ENCODE measurements around the gene LHFPL2.

The LHFPL2 gene

GRCh38 chr5:78660401-78660800, 11.8 kb upstream of the LHFPL2 start:
- no peaks in the 10 kb centered on the region for H3K27me3 ChIP-seq (ENCODE audit: insufficient read depth, low read length)
- no peak overlapping the region for H3K4me3 ChIP-seq (ENCODE audit: low read length)
- H3K4me1 ChIP-seq (ENCODE audit: insufficient read depth, low read length): no peaks in the 10 kb centered on the region
- no peaks in the 10 kb centered on the region for H3K9me3 ChIP-seq (ENCODE audit: low read length)
- H3K36me3 ChIP-seq (ENCODE audit: insufficient read depth, low read length): no peaks in the 10 kb centered on the region
- no peak overlapping the region for H2AFZ ChIP-seq (ENCODE audit: low read depth, low read length)

GRCh38 chr5:78659714-78660113, 11.1 kb upstream of the LHFPL2 start:
- Histone ChIP-seq H3K4me3 (ENCODE audit: low read length) (no peak overlapping the region), H3K9me3 (ENCODE audit: low read length) (no peaks in the 10 kb centered on the region), H3K27me3 (ENCODE audit: insufficient read depth, low read length) (no peaks in the 10 kb centered on the region), H2AFZ (ENCODE audit: low read depth, low read length) (no peak overlapping the region), H3K36me3 (ENCODE audit: insufficient read depth, low read length) (no peaks in the 10 kb centered on the region), H3K4me1 (ENCODE audit: insufficient read depth, low read length) (no peaks in the 10 kb centered on the region)

DNA sequence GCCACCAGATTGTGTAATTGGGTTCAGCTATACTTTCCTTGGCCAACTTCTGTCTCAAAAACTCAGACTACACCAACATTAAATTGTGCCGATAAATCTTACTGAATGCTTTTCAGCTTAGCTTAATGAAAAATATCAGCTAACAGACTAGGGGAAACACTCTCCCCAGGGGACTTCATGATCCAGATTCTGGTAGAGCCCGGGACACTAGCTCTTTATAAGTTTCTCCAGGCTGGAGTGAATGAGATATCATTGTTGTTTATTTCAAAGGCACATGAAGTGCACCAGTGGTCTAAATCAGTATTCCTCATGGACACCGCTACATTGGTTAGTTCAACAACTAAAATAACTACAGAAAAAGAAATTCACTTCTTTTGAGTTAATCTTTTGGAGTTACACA, 10.5 kb upstream of the LHFPL2 start:
- no peaks in the 10 kb centered on the region for H3K4me1 ChIP-seq (ENCODE audit: insufficient read depth, low read length)
- H3K36me3 ChIP-seq (ENCODE audit: insufficient read depth, low read length): no peaks in the 10 kb centered on the region
- H3K9me3 ChIP-seq (ENCODE audit: low read length): no peaks in the 10 kb centered on the region
- H2AFZ ChIP-seq (ENCODE audit: low read depth, low read length): no peak overlapping the region
- H3K27me3 ChIP-seq (ENCODE audit: insufficient read depth, low read length): no peaks in the 10 kb centered on the region
- H3K4me3 ChIP-seq (ENCODE audit: low read length): no peak overlapping the region

DNA sequence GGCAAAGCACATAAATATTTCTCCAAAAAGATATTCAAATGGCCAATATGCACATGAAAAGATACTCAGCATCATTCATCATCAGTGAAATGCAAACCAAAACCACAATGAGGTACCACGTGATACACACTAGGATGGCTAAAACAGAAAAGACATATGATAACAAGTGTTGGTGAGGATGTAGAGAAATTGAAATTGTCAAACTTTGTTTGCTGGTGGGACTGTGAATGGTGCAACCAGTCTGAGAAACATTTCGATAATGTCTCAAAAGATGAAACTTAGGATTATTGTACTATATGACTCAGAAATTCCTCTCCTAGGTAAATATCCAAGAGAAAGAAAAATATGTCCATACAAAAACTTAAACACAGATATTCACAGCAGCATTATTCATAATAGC, 8.6 kb upstream of the LHFPL2 start:
- H3K4me1 ChIP-seq (ENCODE audit: insufficient read depth, low read length): no peaks in the 10 kb centered on the region

DNA sequence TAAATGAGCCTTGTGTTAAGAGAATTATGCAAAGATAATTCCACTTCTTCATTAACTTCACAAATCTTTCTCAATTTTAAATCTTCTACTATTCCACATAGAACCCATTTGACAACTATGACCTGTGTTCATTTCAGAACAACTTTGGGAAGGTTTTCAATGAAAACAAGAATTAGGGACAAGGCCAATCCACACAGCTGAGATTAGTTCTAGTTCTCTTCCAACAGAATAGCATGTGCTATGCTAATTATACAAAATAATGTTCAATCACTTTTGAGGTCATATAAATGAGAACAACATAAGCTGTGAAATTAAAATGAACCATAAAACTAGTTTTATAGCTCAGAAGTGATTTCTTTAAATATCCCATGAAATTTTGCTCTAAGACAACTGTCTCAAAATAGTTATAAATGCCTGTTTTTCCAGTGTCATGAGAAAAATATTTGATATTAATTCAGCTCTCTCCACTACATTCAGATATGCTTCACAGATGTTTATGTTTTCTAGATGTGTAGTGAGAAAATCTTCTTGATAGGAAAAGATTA, 7.2 kb upstream of the LHFPL2 start:
- H3K9me3 ChIP-seq (ENCODE audit: low read length): no peaks in the 10 kb centered on the region
- H3K4me1 ChIP-seq (ENCODE audit: insufficient read depth, low read length): no peaks in the 10 kb centered on the region
- H3K27me3 ChIP-seq (ENCODE audit: insufficient read depth, low read length): no peaks in the 10 kb centered on the region
- no peak overlapping the region for H2AFZ ChIP-seq (ENCODE audit: low read depth, low read length)
- H3K4me3 ChIP-seq (ENCODE audit: low read length): no peak overlapping the region
- no peaks in the 10 kb centered on the region for H3K36me3 ChIP-seq (ENCODE audit: insufficient read depth, low read length)

More for the DNA sequence above, 8.6 kb upstream of the LHFPL2 start:
- H2AFZ ChIP-seq (ENCODE audit: low read depth, low read length): no peak overlapping the region
- H3K4me3 ChIP-seq (ENCODE audit: low read length): no peak overlapping the region
- no peaks in the 10 kb centered on the region for H3K36me3 ChIP-seq (ENCODE audit: insufficient read depth, low read length)
- H3K9me3 ChIP-seq (ENCODE audit: low read length): no peaks in the 10 kb centered on the region
- no peaks in the 10 kb centered on the region for H3K27me3 ChIP-seq (ENCODE audit: insufficient read depth, low read length)

- no peaks in the 10 kb centered on the region for H3K36me3 ChIP-seq (ENCODE audit: insufficient read depth, low read length)
- H3K27me3 ChIP-seq (ENCODE audit: insufficient read depth, low read length): no peaks in the 10 kb centered on the region
- H3K9me3 ChIP-seq (ENCODE audit: low read length): no peaks in the 10 kb centered on the region
- H3K4me1 ChIP-seq (ENCODE audit: insufficient read depth, low read length): no peaks in the 10 kb centered on the region
- no peak overlapping the region for H2AFZ ChIP-seq (ENCODE audit: low read depth, low read length)
- H3K4me3 ChIP-seq (ENCODE audit: low read length): no peak overlapping the region
Observed at GRCh38 chr5:78654386-78654785, 5.8 kb upstream of the LHFPL2 start.

- no peak overlapping the region for H3K4me3 ChIP-seq (ENCODE audit: low read length)
- no peak overlapping the region for H2AFZ ChIP-seq (ENCODE audit: low read depth, low read length)
- no peaks in the 10 kb centered on the region for H3K4me1 ChIP-seq (ENCODE audit: insufficient read depth, low read length)
- no peaks in the 10 kb centered on the region for H3K9me3 ChIP-seq (ENCODE audit: low read length)
- no peaks in the 10 kb centered on the region for H3K36me3 ChIP-seq (ENCODE audit: insufficient read depth, low read length)
- no peaks in the 10 kb centered on the region for H3K27me3 ChIP-seq (ENCODE audit: insufficient read depth, low read length)
Observed at GRCh38 chr5:78653681-78654366, 5.3 kb upstream of the LHFPL2 start.

- no peaks in the 10 kb centered on the region for H3K36me3 ChIP-seq (ENCODE audit: insufficient read depth, low read length)
- no peak overlapping the region for H3K4me3 ChIP-seq (ENCODE audit: low read length)
- H3K9me3 ChIP-seq (ENCODE audit: low read length): no peaks in the 10 kb centered on the region
- H3K27me3 ChIP-seq (ENCODE audit: insufficient read depth, low read length): no peaks in the 10 kb centered on the region
- H3K4me1 ChIP-seq (ENCODE audit: insufficient read depth, low read length): no peaks in the 10 kb centered on the region
- no peak overlapping the region for H2AFZ ChIP-seq (ENCODE audit: low read depth, low read length)
Observed at GRCh38 chr5:78653031-78653430, 4.5 kb upstream of the LHFPL2 start.

GRCh38 chr5:78651468-78651867, 2.9 kb upstream of the LHFPL2 start:
- H2AFZ ChIP-seq (ENCODE audit: low read depth, low read length): no peak overlapping the region
- no peak overlapping the region for H3K4me3 ChIP-seq (ENCODE audit: low read length)
- H3K4me1 ChIP-seq (ENCODE audit: insufficient read depth, low read length): peaks cover 11% of the 10 kb centered on the region
- H3K9me3 ChIP-seq (ENCODE audit: low read length): no peaks in the 10 kb centered on the region
- no peaks in the 10 kb centered on the region for H3K36me3 ChIP-seq (ENCODE audit: insufficient read depth, low read length)
- H3K27me3 ChIP-seq (ENCODE audit: insufficient read depth, low read length): no peaks in the 10 kb centered on the region

GRCh38 chr5:78650531-78650930, 2.0 kb upstream of the LHFPL2 start:
- no peaks in the 10 kb centered on the region for H3K9me3 ChIP-seq (ENCODE audit: low read length)
- no peak overlapping the region for H3K4me3 ChIP-seq (ENCODE audit: low read length)
- no peaks in the 10 kb centered on the region for H3K27me3 ChIP-seq (ENCODE audit: insufficient read depth, low read length)
- H3K4me1 ChIP-seq (ENCODE audit: insufficient read depth, low read length): peaks cover 17% of the 10 kb centered on the region
- no peaks in the 10 kb centered on the region for H3K36me3 ChIP-seq (ENCODE audit: insufficient read depth, low read length)
- H2AFZ ChIP-seq (ENCODE audit: low read depth, low read length): no peak overlapping the region

DNA sequence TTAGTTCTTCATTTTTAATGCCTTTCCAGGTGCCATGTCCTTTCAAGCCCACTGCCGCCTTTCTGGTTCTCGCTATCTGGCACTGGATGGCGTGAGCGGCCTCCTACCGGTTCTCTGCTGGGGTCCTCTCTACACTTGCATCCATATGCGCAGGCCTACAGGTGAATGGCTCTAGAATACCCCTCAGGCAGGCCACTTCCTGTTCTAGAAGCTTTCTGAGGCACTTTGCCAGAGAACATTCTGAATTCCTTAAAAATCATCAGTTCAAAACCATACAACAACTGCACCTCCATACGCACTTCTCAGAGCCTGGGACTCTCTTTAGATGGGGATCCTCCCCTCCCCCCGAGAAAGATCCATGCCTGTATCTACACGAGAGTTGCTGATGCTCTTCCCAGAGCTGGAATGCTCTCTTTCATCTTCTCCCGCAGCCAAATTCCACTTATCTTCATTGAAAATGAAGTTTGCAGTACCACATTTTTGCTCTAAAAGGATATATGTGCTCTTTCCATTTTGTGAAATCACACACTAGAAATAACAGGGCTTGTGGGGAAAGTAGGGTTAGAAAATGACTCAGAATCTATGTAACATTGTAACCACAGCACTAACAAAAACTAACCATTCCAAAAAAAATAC, 1.4 kb upstream of the LHFPL2 start:
- Histone ChIP-seq H3K9me3 (ENCODE audit: low read length) (no peaks in the 10 kb centered on the region), H2AFZ (ENCODE audit: low read depth, low read length) (no peak overlapping the region), H3K27me3 (ENCODE audit: insufficient read depth, low read length) (no peaks in the 10 kb centered on the region), H3K4me3 (ENCODE audit: low read length) (no peak overlapping the region), H3K4me1 (ENCODE audit: insufficient read depth, low read length) (peaks cover 17% of the 10 kb centered on the region), H3K36me3 (ENCODE audit: insufficient read depth, low read length) (no peaks in the 10 kb centered on the region)

DNA sequence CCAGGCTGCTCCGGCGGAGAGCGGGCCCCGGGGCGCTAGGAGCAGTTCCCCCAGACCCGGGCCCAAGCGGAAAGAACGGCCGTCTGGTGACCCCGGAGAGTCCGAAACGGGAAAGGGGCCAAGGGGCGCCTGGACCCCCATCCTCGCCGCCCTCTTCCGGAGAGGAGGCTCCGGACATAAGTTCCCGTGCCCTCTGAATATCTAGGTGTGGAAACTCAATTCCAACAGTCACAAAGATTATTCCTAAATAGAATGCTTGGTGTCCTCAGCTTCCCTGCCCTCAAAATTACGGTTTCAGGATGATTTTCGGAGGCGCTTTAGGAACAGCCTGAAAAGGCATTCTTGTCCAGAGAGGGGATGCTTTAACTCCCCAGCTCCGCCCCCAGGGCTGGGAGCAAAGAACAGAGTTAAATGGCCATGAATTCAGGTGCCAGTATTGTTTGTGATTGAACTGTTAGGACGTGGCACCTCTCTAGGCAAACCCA, 681 bp upstream of the LHFPL2 start:
- Histone ChIP-seq H3K4me3 (ENCODE audit: low read length) (peak overlapping the region; percentile 74), H3K9me3 (ENCODE audit: low read length) (no peaks in the 10 kb centered on the region), H3K36me3 (ENCODE audit: insufficient read depth, low read length) (no peaks in the 10 kb centered on the region), H2AFZ (ENCODE audit: low read depth, low read length) (peak overlapping the region; percentile 97), H3K4me1 (ENCODE audit: insufficient read depth, low read length) (peaks cover 17% of the 10 kb centered on the region), H3K27me3 (ENCODE audit: insufficient read depth, low read length) (no peaks in the 10 kb centered on the region)

- Histone ChIP-seq H3K36me3 (ENCODE audit: insufficient read depth, low read length) (no peaks in the 10 kb centered on the region), H3K4me3 (ENCODE audit: low read length) (peak overlapping the region; percentile 74), H3K4me1 (ENCODE audit: insufficient read depth, low read length) (peaks cover 17% of the 10 kb centered on the region), H2AFZ (ENCODE audit: low read depth, low read length) (peak overlapping the region; percentile 63), H3K9me3 (ENCODE audit: low read length) (no peaks in the 10 kb centered on the region), H3K27me3 (ENCODE audit: insufficient read depth, low read length) (no peaks in the 10 kb centered on the region)
Observed at GRCh38 chr5:78647838-78648358, 674 bp downstream of the LHFPL2 start.

All from neuron (in vitro differentiated cells).